Pons (tissue), 1 donor: Measurements from ENCODE around the gene BMPR2.
"Not testable (repeated sequence)": the region's sequence is repeated elsewhere in the genome, so short reads cannot be mapped to it uniquely, and the experiment has no call there.

Experiments
- DNase-seq: peaks from one replicate; pipeline ENCODE4 v3.0.0-alpha.2; 2016; ENCODE audit warnings: low spot score

The BMPR2 gene

GRCh38 chr2:202530038-202530437, 153.9 kb downstream of the BMPR2 start:
- no peak for DNase-seq

GRCh38 chr2:202535290-202535689, 159.2 kb downstream of the BMPR2 start:
- DNase-seq = not testable (repeated sequence)

GRCh38 chr2:202541137-202541536, 165.0 kb downstream of the BMPR2 start:
- DNase-seq = no peak

GRCh38 chr2:202542142-202542541, 166.0 kb downstream of the BMPR2 start:
- peak; percentile 15 for DNase-seq

GRCh38 chr2:202545523-202545922, 169.4 kb downstream of the BMPR2 start:
- no peak for DNase-seq

GRCh38 chr2:202545931-202546330, 169.8 kb downstream of the BMPR2 start:
- DNase-seq = no peak

GRCh38 chr2:202546499-202547141, 170.5 kb downstream of the BMPR2 start:
- not testable (repeated sequence) for DNase-seq

- DNase-seq = no peak
Observed at GRCh38 chr2:202548240-202548639, 172.1 kb downstream of the BMPR2 start.

GRCh38 chr2:202551000-202551399, 174.9 kb downstream of the BMPR2 start:
- DNase-seq = not testable (repeated sequence)

GRCh38 chr2:202555356-202555755, 179.2 kb downstream of the BMPR2 start:
- no peak for DNase-seq

GRCh38 chr2:202560200-202560599, 184.1 kb downstream of the BMPR2 start:
- no peak for DNase-seq

GRCh38 chr2:202564226-202564625, 188.1 kb downstream of the BMPR2 start:
- DNase-seq = no peak

- no peak for DNase-seq
Observed at GRCh38 chr2:202566286-202566685, 190.2 kb downstream of the BMPR2 start.

GRCh38 chr2:202574541-202574940, 198.4 kb downstream of the BMPR2 start:
- no peak for DNase-seq

- not testable (repeated sequence) for DNase-seq
Observed at GRCh38 chr2:202575194-202575593, 199.1 kb downstream of the BMPR2 start.

- DNase-seq = no peak
Observed at GRCh38 chr2:202577250-202578183, 201.4 kb downstream of the BMPR2 start.

GRCh38 chr2:202582846-202583245, 206.7 kb downstream of the BMPR2 start:
- DNase-seq = not testable (repeated sequence)

- DNase-seq = no peak
Observed at GRCh38 chr2:202583709-202584219, 207.6 kb downstream of the BMPR2 start.

GRCh38 chr2:202588647-202589581, 212.8 kb downstream of the BMPR2 start:
- DNase-seq = peak; percentile 73

- no peak for DNase-seq
Observed at GRCh38 chr2:202589582-202589949, 213.4 kb downstream of the BMPR2 start.

- DNase-seq = no peak
Observed at GRCh38 chr2:202592566-202592965, 216.4 kb downstream of the BMPR2 start.

GRCh38 chr2:202599105-202599504, 223.0 kb downstream of the BMPR2 start:
- no peak for DNase-seq
